CD14-positive monocyte (primary cell): ENCODE results near the gene FAM168B. TPM values are rescaled to one million over a fixed set of nuclear protein-coding genes. Genes with fewer than 3 reads are reported as not detected.

Experiments used
- DNase-seq, 3 donors: peaks; one replicate each; pipeline ENCODE4 v3.0.0-alpha.2; 2011 to 2022
- H2AFZ ChIP-seq: 2 replicates; pipeline ENCODE4 v1.6.0; 2012; ENCODE audit warnings: mild to moderate bottlenecking, low read depth, low read length, inconsistent platforms; ENCODE audit not compliant: insufficient read depth, poor library complexity, severe bottlenecking
- H3K27ac ChIP-seq, 2 donors: 1 replicate in 1 of 2; 2 replicates in 1 of 2; pipeline ENCODE4 v1.5.1; 2012 to 2013; ENCODE audit warnings: low read length in 2 of 2, control low read depth in 1 of 2, inconsistent platforms in 1 of 2, low read depth in 1 of 2, mild to moderate bottlenecking in 1 of 2
- H3K27me3 ChIP-seq, 2 donors: one replicate each; pipeline versions ENCODE4 v1.6.0 to v1.6.1; 2011 to 2013; ENCODE audit warnings: low read length in 2 of 2; ENCODE audit not compliant: control insufficient read depth in 2 of 2, insufficient read depth in 2 of 2
- H3K36me3 ChIP-seq, 2 donors: replicated peaks in 1 of 2; 1 replicate in 1 of 2; 2 replicates in 1 of 2; pipeline versions ENCODE4 v1.5.1 to v1.6.1; 2012 to 2013; ENCODE audit warnings: low read length in 2 of 2, control low read depth in 1 of 2, inconsistent platforms in 1 of 2, mild to moderate bottlenecking in 1 of 2; ENCODE audit not compliant: insufficient read depth in 2 of 2, control insufficient read depth in 1 of 2
- H3K4me1 ChIP-seq, 2 donors: 1 replicate in 1 of 2; 2 replicates in 1 of 2; pipeline versions ENCODE4 v1.5.1 to v1.6.1; 2012 to 2013; ENCODE audit warnings: low read length in 2 of 2, control low read depth in 1 of 2, inconsistent platforms in 1 of 2, mild to moderate bottlenecking in 1 of 2, moderate library complexity in 1 of 2; ENCODE audit not compliant: insufficient read depth in 2 of 2, control insufficient read depth in 1 of 2
- H3K4me2 ChIP-seq: replicated peaks from 2 replicates; pipeline ENCODE3; 2012; ENCODE audit warnings: low read length, moderate library complexity, mild to moderate bottlenecking; ENCODE audit not compliant: poor library complexity, severe bottlenecking; ENCODE audit errors: extremely low read depth
- H3K4me3 ChIP-seq, 3 experiments: fragments of 200-600 bp in 1 of 3; sonication (generic) in 1 of 3; replicated peaks in 1 of 3; 1 replicate in 2 of 3; 2 replicates in 1 of 3; pipeline ENCODE4 v1.5.1; 2011 to 2013; ENCODE audit warnings: low read length in 3 of 3, mild to moderate bottlenecking in 3 of 3, control low read depth in 2 of 3, low read depth in 2 of 3, inconsistent platforms in 1 of 3, moderate library complexity in 1 of 3
- H3K79me2 ChIP-seq: 2 replicates; pipeline ENCODE4 v1.6.0; 2012; ENCODE audit warnings: mild to moderate bottlenecking, control low read depth, inconsistent platforms, low read length, moderate library complexity; ENCODE audit not compliant: insufficient read depth
- H3K9ac ChIP-seq: 2 replicates; pipeline ENCODE4 v1.6.0; 2017; ENCODE audit warnings: low read length, mild to moderate bottlenecking; ENCODE audit not compliant: insufficient read depth, poor library complexity, severe bottlenecking
- H3K9me3 ChIP-seq, 2 donors: replicated peaks in 1 of 2; 1 replicate in 1 of 2; 2 replicates in 1 of 2; pipeline versions ENCODE4 v1.5.1 to v1.6.1; 2012 to 2013; ENCODE audit warnings: low read length in 2 of 2, control low read depth in 1 of 2; ENCODE audit not compliant: control insufficient read depth in 1 of 2, insufficient read depth in 1 of 2
- H4K20me1 ChIP-seq: 2 replicates; pipeline ENCODE4 v1.6.0; 2012; ENCODE audit warnings: mild to moderate bottlenecking, low read length, control low read depth, moderate library complexity; ENCODE audit not compliant: insufficient read depth
- H3K27ac Mint-ChIP-seq, 7 donors: one replicate each; pipeline ENCODE4 v1.8.0; 2020; ENCODE audit warnings: mild to moderate bottlenecking in 7 of 7, mixed read lengths in 7 of 7, moderate library complexity in 6 of 7, inconsistent platforms in 2 of 7
- H3K27me3 Mint-ChIP-seq, 3 donors: one replicate each; pipeline ENCODE4 v1.8.0; 2021 to 2022; ENCODE audit warnings: low read depth in 3 of 3, mild to moderate bottlenecking in 3 of 3, mixed read lengths in 3 of 3, moderate library complexity in 3 of 3, inconsistent platforms in 1 of 3
- H3K36me3 Mint-ChIP-seq, 2 donors: one replicate each; pipeline ENCODE4 v1.8.0; 2020; ENCODE audit warnings: mixed read lengths in 2 of 2, inconsistent platforms in 1 of 2, mild to moderate bottlenecking in 1 of 2
- H3K4me1 Mint-ChIP-seq: one replicate; pipeline ENCODE4 v1.8.0; 2020; ENCODE audit warnings: mild to moderate bottlenecking, mixed read lengths
- H3K4me3 Mint-ChIP-seq, 2 donors: one replicate each; pipeline ENCODE4 v1.8.0; 2020; ENCODE audit warnings: mild to moderate bottlenecking in 2 of 2, mixed read lengths in 2 of 2, moderate library complexity in 1 of 2
- H3K9me3 Mint-ChIP-seq, 7 donors: one replicate each; pipeline ENCODE4 v1.8.0; 2020 to 2022; ENCODE audit warnings: mixed read lengths in 7 of 7, mild to moderate bottlenecking in 6 of 7, moderate library complexity in 6 of 7, inconsistent platforms in 2 of 7
- WGBS: methylation state at CpG from one replicate; pipeline ENCODE4 v1.1.5; 2013; ENCODE audit warnings: missing lambda C conversion rate; ENCODE audit not compliant: insufficient coverage; 5-methylcytosine and 5-hydroxymethylcytosine counted together
- intact Hi-C, 2 donors: fragments of 100-400 bp; cut with micrococcal nuclease; formaldehyde crosslinking; loops; one replicate each; pipeline versions ENCODE4 v1.15.0 to v1.15.1; 2023
- polyA plus RNA-seq, 3 donors: library from polyadenylated mRNA; depleted of rRNA in 1 of 3; unstranded in 2 of 3; stranded (reverse) in 1 of 3; fragments of 300-500 nt in 2 of 3; fragments of >200 nt in 1 of 3; fragmentation: Illumina TruSeq in 2 of 3; gene quantifications; 1 replicate in 2 of 3; 2 replicates in 1 of 3; pipeline ENCODE4 v1.2.3, GENCODE V29; 2012 to 2021
- TF ChIP-seq, protein P1 (sequence below): fragments of 200-600 bp; IDR thresholded peaks from one replicate; pipeline ENCODE4 v1.8.0; 2022; ENCODE audit warnings: antibody characterized with exemption, mild to moderate bottlenecking

Gene FAM168B
- polyA plus RNA-seq, 3 donors: 20.5 to 33.2 (median 22.6) TPM

- H4K20me1 ChIP-seq: no peaks in the 10 kb centered on the region
- DNase-seq: no peak
- no peak overlapping the region for H3K4me3 Mint-ChIP-seq
- peaks cover 14 to 27% of the 10 kb centered on the region in 2 donors for H3K27me3 ChIP-seq
- H3K4me3 ChIP-seq: no peak overlapping the region
- no peak overlapping the region for H3K27ac ChIP-seq
- TF ChIP-seq, protein P1, sequence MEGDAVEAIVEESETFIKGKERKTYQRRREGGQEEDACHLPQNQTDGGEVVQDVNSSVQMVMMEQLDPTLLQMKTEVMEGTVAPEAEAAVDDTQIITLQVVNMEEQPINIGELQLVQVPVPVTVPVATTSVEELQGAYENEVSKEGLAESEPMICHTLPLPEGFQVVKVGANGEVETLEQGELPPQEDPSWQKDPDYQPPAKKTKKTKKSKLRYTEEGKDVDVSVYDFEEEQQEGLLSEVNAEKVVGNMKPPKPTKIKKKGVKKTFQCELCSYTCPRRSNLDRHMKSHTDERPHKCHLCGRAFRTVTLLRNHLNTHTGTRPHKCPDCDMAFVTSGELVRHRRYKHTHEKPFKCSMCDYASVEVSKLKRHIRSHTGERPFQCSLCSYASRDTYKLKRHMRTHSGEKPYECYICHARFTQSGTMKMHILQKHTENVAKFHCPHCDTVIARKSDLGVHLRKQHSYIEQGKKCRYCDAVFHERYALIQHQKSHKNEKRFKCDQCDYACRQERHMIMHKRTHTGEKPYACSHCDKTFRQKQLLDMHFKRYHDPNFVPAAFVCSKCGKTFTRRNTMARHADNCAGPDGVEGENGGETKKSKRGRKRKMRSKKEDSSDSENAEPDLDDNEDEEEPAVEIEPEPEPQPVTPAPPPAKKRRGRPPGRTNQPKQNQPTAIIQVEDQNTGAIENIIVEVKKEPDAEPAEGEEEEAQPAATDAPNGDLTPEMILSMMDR: no peak
- peaks cover 37 to 48% (median 45%) of the 10 kb centered on the region in 3 donors for H3K27me3 Mint-ChIP-seq
- peaks cover 6 to 9% of the 10 kb centered on the region in 2 donors for H3K9me3 ChIP-seq
- no peak overlapping the region for H3K27ac Mint-ChIP-seq
- no peak overlapping the region for H3K9ac ChIP-seq
- no peak overlapping the region for H2AFZ ChIP-seq
- H3K4me1 ChIP-seq: no peaks in the 10 kb centered on the region
- intact Hi-C loops: no loop called here
- H3K4me1 Mint-ChIP-seq: no peaks in the 10 kb centered on the region
- H3K4me2 ChIP-seq: no peak overlapping the region
- peaks cover 4 to 15% (median 11%) of the 10 kb centered on the region in 7 donors for H3K9me3 Mint-ChIP-seq
- no peaks in the 10 kb centered on the region for H3K36me3 ChIP-seq
- WGBS: 88% methylated on average over 7 of the region's 9 CpGs
- H3K36me3 Mint-ChIP-seq: no peaks in the 10 kb centered on the region
- H3K79me2 ChIP-seq: no peaks in the 10 kb centered on the region
These were observed 61.8 kb downstream of the FAM168B start for GRCh38 chr2:131031431-131031841.

GRCh38 chr2:131030478-131030971, 62.7 kb downstream of the FAM168B start:
- Mint-ChIP-seq H3K4me3 (no peak overlapping the region), H3K9me3 (peaks cover 5 to 15% (median 11%) of the 10 kb centered on the region in 7 donors), H3K27ac (no peak overlapping the region), H3K4me1 (no peaks in the 10 kb centered on the region), H3K27me3 (peaks cover 28 to 40% (median 37%) of the 10 kb centered on the region in 3 donors), H3K36me3 (no peaks in the 10 kb centered on the region)
- H3K4me3 ChIP-seq: no peak overlapping the region
- H3K4me2 ChIP-seq: no peak overlapping the region
- WGBS: 83% methylated on average over 10 of the region's 13 CpGs
- H3K27ac ChIP-seq: no peak overlapping the region
- H3K9ac ChIP-seq: no peak overlapping the region
- no peaks in the 10 kb centered on the region for H3K4me1 ChIP-seq
- H3K9me3 ChIP-seq: peaks cover 6 to 9% of the 10 kb centered on the region in 2 donors
- H2AFZ ChIP-seq: no peak overlapping the region
- no peaks in the 10 kb centered on the region for H3K36me3 ChIP-seq
- H4K20me1 ChIP-seq: no peaks in the 10 kb centered on the region
- H3K27me3 ChIP-seq: peaks cover 9 to 18% of the 10 kb centered on the region in 2 donors
- TF ChIP-seq, protein P1: no peak
- no peak for DNase-seq
- H3K79me2 ChIP-seq: no peaks in the 10 kb centered on the region
- intact Hi-C loops: no loop called here
